HG02623 (cell line): ENCODE measurements around the gene BRINP2.

Experiments
- ATAC-seq: cut with Tn5 transposase; IDR thresholded peaks from one replicate; pipeline ENCODE4 v1.9.1; 2021; ENCODE audit warnings: moderate library complexity; ENCODE audit not compliant: unreplicated experiment

BRINP2 gene

DNA sequence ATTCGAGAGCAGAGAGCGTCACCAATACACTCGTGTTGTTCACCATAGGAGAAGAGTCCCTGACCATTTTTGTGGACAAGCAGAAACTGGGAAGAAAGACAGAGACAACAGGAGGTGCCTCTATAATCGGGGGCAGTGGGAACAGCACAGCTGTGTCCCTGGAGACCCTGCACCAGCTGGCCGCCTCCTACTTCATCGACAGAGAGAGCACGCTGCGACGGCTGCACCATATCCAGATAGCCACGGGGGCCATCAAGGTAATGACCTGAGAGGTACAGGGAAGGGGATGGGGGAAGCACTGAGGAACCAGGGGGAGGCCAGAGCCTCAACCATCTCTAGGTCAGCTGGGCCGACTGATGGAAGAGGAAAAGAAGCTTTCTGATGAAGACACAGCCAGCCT is 86.4 kb downstream of the BRINP2 start:
- no peak for ATAC-seq

DNA sequence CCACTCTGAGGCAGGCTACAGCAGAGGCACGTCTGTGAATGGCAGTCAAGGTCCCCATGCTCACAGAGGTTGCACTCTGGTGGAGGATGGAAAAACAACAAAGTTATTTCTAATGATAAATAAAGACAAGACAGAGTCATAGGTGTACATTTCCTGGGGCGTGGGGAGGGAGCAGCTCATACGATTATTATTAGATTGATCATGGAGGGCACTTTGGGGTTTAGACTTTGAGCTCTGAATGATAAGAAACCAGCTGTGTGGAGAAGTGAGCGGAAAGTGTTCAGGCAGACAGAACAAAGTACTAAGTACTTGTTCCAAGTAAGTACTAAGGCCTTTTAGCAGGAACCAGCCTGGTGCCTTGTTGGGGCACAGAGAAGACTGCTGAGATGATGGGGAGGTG is 86.8 kb downstream of the BRINP2 start:
- no peak for ATAC-seq

DNA sequence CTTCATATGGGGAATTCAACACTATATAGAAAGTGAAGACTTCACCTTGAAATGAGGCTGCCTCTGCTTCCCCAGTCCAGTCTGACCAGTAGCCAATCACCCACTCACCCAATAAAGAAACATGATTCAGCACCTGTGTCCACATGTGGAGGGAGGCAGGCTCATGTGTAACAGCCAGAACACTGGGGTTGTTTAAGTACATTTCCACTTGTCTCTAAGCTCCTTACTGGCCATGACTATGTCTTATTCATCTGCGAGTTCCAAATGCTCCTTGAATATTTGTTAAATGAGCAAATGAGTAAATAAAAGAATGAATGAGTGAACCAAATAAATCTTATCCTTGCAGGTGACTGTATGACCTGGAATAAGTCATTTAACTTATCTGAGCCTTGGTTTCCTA is 100.1 kb downstream of the BRINP2 start:
- no peak for ATAC-seq

DNA sequence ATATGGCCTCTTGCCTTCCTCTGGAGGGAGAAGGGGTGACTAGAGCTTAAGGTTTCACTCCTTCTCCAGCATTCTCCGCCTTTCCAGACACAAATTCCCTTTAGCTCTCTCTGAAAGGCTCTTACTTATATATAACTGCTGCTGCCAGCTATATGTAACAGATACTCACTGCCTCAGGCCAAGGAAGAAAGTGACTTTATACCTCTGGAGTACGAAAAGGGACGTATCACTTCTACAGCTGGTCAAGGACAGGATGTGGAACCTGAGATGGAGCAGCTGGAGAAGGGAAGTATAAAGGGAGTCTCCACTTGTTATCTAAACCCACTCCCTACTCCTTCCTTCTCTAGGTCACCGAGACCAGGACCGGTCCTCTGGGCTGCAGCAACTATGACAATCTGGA is 102.4 kb downstream of the BRINP2 start:
- ATAC-seq = no peak

DNA sequence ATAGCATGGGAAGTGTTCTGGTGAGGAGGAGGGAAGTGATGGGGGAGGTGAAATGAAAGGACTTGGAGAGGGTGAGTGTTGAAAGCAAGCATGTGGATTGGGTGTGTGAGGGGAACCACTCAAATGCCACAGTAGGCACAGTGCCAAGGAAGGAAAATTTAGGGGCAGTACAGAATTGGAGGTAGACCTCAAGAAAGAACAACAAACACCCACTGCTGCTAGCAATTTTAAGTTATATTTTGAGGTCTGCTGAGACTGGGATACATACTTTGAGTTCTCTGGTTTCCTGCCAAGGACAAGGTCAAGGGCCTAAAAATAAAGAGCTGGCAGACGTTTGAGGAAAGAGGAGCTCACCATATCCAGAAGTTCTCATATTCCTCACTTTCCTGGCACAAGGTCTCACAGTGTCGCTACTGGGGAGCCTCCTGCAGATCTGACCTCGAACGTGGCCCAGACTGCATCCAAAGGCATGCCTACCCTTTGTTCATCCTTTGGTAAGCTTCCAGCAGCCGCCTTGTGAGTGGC is 104.0 kb downstream of the BRINP2 start:
- no peak for ATAC-seq

DNA sequence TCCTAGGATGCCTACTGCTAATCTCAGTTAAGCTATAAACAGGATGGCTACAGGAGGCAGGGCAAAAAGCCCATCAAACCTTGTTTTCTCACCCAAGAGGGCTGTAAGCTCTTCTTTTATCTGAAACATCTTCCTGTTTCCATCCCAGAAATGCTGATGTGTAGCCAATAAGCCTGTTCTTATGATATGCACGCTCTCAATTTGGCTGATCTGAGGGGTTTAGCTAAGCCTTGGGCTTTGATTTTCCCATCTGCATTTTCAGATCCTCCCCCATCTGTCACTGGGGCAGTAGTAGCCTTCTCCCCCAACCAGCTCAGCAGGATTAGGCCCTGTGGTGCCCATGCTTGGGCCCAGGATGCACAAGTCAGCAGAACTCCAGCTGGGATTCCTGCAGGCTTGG is 105.0 kb downstream of the BRINP2 start:
- ATAC-seq = no peak

DNA sequence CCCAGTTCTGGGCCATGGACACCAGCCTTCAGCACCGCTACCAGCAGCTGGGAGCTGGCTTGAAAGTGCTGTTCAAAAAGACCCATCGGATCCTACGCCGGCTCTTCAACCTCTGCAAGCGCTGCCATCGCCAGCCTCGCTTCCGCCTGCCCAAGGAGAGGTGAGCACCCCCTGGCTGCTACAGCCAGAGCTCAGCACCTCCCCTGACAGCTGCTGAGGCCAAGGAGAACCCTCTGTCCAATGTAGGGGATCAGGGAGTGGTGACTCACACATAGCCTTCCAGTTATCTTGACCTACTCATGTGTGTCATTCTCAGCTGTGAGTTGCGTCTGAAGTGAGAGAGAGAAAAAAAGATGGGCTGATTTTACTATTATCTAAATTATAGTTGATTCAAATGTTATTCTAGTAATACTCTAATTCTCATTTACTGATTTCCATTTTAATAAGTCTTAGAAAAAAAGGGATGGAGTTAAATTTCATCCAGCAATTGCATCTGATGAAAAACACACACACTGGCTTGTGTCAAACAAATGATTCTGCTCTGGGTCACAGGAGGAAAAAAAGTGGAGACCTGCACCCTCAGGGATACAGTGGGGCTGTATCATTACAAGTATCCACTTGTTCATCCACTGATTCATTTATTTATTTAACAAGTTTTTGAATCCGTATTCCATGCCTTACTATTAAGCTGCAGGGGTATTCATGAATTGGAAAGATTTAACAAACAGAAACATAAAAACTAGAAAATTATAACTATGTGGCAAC is 108.0 kb downstream of the BRINP2 start:
- no peak for ATAC-seq

DNA sequence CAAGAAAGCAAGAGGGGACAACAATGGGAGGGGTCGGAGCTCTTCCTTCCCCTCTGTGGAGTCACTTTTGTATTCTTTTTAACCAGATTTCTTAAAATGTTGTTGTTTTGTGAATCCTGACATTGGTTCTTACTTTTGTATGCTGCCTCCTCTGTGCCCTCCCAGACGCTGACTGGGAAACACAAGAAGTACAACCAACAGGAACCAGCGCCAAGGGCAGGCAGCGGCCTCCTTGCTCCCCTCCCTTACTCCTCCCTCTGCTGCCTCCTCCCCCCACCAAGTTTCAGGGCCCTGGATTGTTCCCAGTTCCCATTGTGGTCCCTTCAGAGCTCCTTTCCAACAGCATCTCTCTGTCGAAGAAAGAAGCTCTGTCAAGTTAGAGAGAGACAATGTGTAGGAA is 111.1 kb downstream of the BRINP2 start:
- ATAC-seq = no peak

DNA sequence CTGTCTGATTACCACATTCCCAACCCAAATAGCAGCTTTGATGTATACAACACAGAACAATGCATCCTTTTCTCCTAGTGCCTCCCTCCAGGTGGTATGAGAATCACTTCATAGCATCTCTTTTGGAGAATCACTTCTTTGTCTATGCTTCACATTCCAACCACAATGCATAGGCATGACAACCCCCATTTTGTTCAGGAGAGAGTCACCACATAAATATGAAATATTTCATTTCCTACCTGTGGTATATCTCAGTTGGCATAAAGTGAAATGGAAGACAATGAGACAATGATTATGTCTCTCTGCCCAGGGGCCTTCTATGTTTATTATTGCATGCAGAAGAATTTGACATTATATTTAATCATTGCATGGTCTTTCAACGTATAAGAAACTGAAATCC is 112.2 kb downstream of the BRINP2 start:
- no peak for ATAC-seq

DNA sequence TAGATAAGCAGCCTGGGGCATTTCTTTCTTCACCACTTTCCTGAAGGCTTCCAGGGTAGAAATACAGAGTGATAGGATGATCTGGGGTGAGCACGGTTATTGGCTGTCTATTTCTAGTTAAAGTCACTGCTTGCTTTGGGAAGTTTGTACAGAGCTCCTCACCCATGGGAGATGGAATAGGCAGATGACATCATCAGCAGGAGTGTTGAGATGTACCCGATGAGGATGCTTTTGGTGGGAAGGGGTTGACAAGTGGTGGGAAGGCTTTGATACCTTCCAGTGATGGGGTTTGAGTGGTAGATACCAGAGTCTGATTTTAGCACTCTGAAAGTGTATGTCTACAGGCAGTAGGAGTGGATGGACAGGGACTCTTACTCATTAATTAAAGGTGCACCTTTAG is 112.6 kb downstream of the BRINP2 start:
- no peak for ATAC-seq

DNA sequence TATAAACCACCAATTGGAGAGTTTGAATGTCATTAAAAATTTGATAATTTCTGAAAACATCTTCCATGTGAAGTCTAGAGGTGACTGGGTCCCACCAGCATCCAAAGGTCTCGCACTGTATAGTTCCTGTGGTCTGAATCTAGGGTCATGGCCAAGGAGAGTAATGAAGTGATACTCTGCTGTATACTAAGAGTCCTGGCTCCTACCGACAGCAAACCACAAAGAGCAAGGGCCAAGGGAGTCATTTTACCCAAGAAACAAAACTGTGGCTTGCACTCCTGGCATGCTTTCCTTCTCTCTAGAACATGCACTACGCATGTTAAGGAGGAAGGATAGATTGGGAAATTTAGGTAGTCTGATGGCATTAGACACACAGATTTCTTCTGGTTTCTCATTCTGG is 115.6 kb downstream of the BRINP2 start:
- ATAC-seq = no peak

DNA sequence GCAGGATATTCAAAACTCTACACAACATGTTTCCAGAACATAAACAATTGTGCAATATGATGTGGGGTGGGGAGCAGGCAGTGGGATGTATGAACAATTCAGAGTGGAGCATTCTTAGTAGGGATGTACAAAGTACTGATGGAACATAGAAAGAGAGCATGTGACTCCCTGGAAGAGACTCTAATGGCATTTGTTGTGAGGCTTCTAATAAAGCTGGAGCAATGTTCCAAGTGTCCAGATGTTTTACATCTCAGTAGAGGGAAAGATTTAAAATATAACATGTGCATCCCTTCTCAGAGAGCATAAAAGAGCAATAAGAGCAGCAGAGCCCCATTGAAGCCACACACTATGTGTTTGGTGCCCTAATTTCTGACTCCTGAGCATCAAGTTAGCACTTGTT is 116.5 kb downstream of the BRINP2 start:
- ATAC-seq = no peak

DNA sequence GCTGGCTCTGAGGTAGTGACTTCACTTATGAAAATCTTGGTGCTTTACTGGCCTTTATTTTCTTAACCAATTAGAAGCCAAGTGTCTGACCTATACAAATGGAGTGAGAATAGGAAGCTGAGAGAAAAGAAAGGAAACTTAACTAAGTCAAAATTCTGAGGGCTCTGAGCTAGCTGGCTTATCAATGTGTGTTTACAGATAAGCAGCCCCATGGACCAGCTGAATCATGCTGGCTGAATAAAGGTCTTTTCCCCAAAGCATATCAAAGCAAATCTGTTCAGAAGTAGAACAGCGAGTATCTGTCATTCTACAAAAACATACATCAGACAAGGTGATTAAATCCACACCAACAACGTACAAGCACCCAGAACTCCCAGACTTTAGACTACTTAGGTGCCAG is 117.2 kb downstream of the BRINP2 start:
- ATAC-seq = no peak

DNA sequence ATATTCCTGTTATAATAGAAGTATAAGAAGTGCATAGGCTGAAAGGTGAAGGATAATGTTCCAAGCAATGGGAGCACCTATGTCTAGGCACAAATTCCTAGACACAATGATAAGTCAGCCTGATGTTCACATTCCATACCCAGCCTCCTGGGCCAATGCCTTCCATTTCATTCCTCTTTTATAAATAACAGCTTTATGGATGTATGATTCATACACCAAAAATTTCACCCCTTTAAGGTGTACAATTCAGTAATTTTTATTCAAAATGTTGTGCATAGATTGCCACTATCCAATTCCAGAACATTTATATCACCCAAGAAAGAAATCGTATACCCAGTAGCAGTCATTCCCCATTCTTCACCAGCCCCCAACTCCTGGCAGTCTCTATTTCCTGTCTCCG is 118.8 kb downstream of the BRINP2 start:
- ATAC-seq = no peak

DNA sequence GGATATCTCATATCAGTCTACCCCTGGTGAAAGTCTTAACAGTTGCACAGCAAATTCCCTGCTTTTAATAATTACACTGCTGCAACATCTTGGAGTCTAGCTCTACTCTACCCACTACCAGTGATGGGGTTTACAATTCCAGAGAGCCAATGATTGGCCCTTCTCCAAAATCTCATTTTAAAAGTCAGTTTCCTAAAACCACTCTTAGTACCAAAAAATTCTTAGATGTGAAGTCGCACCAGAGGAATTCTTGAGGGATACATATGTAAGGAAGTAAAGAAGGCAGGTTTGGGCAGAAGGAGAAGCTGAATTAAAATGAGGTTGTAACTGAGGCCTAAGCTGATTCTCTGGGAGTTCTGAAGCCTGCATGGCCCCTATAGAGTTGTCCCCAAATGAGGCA is 129.7 kb downstream of the BRINP2 start:
- no peak for ATAC-seq

DNA sequence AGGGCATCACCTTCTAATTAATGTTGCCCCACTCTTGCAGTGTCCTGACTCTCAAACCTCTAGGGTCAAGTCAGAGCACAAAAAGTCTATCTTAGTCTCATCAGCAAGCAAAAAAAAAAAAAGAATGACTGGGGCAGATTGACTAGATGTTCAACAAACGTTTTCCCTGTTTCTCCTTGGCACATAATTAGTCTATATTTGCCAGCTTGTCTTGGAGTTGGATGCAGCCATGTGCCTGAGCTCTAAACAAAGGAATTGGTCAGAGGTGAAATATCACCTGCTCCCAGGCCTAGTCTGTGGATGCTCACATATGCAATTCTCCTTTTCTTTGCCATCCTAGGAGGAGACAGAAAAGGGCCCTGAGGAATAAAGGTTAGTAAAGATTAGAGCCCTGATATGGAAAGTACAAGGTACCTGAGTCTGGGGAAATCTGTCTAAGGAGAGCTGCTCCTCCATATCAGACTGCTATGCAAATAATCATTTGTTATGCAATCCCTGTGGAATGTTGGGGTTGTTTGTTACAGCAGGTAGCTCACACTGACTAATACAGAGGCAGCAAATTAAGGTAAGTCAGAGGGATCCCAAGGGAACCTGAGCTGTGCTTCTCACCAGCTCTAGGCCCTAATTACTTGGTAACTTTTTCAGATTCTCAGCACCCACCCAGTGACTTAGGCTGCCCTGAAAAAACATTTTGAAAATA is 130.8 kb downstream of the BRINP2 start:
- no peak for ATAC-seq

DNA sequence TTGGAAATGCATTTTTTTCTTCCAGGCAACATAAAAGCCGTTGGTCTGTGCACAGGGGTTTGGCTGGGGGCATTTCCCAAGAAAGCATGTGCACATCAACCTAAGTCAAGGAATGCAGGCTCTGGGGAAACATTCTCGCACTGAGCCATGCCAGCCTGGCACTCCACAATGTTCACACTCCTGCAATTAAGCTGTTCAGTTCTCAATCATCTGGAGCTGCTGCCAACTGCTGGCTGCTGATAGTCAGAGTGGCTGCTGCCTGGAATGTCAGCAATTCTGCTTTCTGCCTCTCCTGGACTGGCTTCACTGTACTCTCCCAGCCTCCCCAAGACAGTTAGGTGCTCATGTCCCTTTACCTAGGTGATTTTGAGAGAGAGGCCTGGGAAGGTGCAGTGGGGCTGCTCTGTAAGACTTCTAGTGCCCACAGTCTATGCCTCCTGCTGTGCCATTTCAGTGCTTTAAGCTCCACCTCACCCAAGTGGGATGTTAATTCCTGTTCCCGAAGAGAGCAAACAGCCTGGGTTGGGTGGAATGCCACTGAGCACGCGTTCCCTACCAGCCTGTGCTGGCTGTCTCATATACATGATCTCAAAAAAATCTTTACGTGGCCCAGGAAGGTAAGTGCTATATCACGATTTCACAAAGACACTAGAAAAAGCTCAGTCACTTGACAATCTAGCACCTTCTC is 131.7 kb downstream of the BRINP2 start:
- ATAC-seq = no peak

DNA sequence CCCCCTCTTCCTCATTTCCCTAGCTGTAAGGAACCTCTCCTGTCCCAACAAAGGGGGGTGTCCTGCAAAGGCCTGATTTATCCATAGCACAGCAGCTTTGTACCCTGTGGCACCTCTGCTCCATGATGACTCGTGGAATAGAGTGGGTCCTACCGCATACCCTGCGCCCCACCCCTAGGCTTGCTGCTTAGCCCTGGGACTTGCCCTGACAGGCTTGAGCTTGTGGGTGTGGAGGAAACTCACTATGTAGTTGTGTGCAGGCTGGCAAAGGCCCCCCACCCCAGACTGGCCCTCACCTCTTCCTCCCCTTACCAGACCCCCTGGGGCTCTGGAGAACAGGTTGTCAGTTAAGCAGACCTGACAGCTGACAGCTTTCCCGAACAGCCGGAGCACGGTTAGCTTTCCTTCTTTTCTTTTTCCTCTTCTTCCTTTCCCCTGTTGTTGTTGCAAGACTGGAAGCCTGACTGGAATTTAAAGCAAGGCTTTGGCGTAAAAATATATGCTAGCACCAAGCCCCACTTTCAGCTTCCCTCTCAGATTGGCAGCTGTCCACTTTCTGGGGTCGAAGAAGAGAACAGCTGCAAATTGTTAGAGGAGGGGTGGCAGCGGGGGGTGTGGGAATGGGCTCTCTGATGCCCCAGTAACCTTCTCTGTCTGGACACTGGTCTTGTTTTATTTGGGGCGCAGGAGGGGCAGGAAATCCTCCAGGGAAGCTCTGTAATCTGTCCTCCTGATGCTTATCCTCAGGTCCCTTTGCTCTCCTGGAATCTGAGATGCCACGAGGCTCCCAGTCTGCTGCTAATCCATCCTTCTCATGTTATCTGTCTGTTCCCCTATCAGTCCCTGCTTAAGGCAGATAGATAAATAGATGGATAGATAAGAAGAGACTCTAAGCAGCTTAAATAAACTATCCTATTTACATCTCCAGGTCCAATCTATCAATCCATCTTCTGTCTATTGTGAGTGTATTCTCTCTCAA is 134.6 kb downstream of the BRINP2 start:
- no peak for ATAC-seq

DNA sequence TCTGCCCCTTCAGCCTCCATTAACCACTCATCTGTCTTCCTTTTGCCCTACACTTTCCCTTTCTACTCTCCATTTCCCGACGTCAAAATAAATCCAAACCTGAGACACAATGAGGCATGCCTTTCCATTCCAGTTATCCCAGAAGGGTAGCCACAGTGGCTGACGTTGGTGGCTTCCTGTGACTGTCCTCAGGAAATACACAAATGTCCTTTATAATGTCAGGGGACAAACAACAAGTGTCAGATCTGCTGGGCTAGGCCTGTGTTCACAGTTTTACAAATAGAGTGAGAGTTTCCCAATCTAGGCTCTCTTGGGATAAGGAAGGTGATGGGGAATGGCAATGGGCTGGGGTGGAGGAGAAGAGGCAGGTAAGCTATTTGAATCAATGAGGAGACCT is 135.3 kb downstream of the BRINP2 start:
- ATAC-seq = no peak

DNA sequence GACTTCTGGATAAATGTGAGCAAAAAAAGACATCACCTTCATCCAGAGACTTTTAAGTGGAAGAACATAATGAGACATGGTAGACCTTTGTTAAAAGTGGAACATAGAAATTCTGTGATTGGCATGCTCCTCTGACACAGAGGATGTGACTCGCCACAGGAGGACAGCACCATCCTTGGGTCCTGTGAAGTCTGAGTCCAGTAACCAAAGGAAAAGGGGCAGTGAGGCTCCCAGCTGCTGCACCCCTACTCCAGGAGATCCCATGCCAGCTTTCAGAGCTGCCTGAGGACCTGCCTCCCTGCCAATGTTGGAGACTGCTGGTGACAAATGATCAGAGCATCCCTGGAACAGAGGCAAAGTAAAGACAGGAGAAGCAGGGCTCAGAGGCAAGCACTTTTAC is 136.2 kb downstream of the BRINP2 start:
- ATAC-seq = no peak

DNA sequence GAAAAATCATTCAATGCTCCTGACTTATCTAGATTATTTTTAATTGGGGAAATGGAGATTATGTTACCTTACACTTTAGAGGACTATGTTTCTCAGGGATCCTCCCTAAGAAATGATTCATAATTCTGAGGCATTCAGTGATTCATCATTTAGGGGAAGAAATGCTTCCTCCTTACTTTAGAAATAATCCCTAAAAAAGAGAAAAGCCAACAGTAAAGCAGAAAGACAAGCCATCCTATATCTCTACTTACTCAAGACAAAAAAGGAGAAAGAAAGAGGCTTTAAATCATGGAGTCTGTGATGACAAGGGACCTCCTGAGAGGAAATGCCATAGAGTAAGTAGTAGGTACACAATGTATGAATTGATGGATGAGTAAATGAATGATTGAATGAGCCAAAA is 137.0 kb downstream of the BRINP2 start:
- ATAC-seq = no peak
